Esophagus mucosa (tissue), 1 donor: Measurements from ENCODE around the gene KAT7. TPM values are rescaled to one million over a fixed set of nuclear protein-coding genes. Genes with fewer than 3 reads are reported as not detected.

Source experiments
- ATAC-seq: fragments of 200-7000 bp; cut with Tn5 transposase; one replicate; pipeline ENCODE4 v1.9.1; 2020
- total RNA-seq: library from RNA; stranded (reverse); gene quantifications from one replicate; pipeline ENCODE4 v1.2.4, GENCODE V29; 2023
- donor health status: DM: yes; HTN: yes; CAD: no.

Gene KAT7
- 33.7 TPM for total RNA-seq

- peak; percentile 98 for ATAC-seq
Measured at GRCh38 chr17:49788478-49789242, at the start of gene KAT7. KAT7 (plus strand) TSS chr17:49788681; CDS start chr17:49788835, 154 bp downstream.

GRCh38 chr17:49739641-49740271, 48.7 kb upstream of the KAT7 start:
- ATAC-seq: peak; percentile 78

GRCh38 chr17:49741009-49741691, 47.3 kb upstream of the KAT7 start:
- ATAC-seq: peak; percentile 48

GRCh38 chr17:49741692-49742076, 46.8 kb upstream of the KAT7 start:
- no peak for ATAC-seq

GRCh38 chr17:49742166-49742638, 46.3 kb upstream of the KAT7 start:
- no peak for ATAC-seq

GRCh38 chr17:49745175-49746139, 43.0 kb upstream of the KAT7 start:
- ATAC-seq: no peak

- peak; percentile 39 for ATAC-seq
Measured at GRCh38 chr17:49746791-49747490, 41.5 kb upstream of the KAT7 start.

- ATAC-seq: no peak
Measured at GRCh38 chr17:49747632-49748031, 40.8 kb upstream of the KAT7 start.

GRCh38 chr17:49748223-49748622, 40.3 kb upstream of the KAT7 start:
- no peak for ATAC-seq

GRCh38 chr17:49748791-49749190, 39.7 kb upstream of the KAT7 start:
- ATAC-seq: peak; percentile 42

GRCh38 chr17:49749730-49750129, 38.8 kb upstream of the KAT7 start:
- ATAC-seq: no peak

- ATAC-seq: no peak
Measured at GRCh38 chr17:49752508-49752907, 36.0 kb upstream of the KAT7 start.

- ATAC-seq: no peak
Measured at GRCh38 chr17:49753959-49754391, 34.5 kb upstream of the KAT7 start.

GRCh38 chr17:49755663-49756283, 32.7 kb upstream of the KAT7 start:
- no peak for ATAC-seq

- no peak for ATAC-seq
Measured at GRCh38 chr17:49756323-49757150, 31.9 kb upstream of the KAT7 start.

- ATAC-seq: no peak
Measured at GRCh38 chr17:49757151-49757777, 31.2 kb upstream of the KAT7 start.

- peak; percentile 64 for ATAC-seq
Measured at GRCh38 chr17:49758464-49759010, 29.9 kb upstream of the KAT7 start.

GRCh38 chr17:49759203-49759602, 29.3 kb upstream of the KAT7 start:
- no peak for ATAC-seq

GRCh38 chr17:49760296-49760695, 28.2 kb upstream of the KAT7 start:
- ATAC-seq: no peak
